ENCODE results near the gene TMEM213.
A peak's percentile ranks its signal among the peaks of the same experiment; 100 is the strongest.

Gene TMEM213

DNA sequence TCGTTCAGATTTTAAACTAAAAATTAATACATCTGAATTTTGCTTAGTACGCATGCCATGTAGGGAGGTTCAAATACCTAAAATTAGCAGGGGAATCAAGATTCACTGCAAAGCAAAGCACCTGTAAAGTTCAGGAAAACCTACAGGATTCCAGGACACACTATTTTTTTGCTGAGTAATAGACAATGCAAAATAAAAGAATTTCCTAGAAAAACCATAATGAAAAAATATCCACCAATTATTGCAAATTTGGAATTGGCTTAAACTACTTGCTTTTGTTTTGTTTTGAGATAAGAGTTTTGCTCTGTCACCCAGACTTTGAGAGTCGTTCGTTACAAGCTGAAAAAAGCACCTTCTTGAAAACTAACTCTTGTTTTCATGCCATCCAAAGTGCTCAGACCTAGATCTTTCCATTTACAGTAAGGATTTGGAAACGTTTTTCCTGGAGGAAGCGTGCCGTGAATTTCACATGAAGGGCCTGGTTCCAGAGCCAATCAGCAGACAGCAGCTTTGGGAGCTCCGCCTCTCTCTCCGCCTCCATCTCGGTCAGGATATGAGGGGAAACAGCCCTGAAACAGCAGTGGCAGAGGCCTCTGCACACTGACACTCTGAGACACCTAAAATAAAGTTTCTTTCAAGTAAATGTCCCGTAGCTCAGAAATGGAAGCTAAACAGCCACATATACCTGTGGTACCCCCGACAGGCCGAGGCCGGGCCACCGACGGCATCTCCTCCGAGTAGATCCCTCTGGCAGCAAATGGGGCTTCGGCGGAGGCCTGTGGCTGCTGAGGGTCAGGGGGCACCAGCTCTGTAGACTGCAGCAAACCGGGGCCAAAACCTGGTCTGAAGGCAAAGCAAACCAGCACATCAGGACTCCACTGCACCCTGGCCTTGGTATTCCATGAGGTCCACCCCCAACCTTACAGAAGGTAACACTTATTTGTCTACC, 46.1 kb downstream of the TMEM213 start:
- no peak for DNase-seq

DNA sequence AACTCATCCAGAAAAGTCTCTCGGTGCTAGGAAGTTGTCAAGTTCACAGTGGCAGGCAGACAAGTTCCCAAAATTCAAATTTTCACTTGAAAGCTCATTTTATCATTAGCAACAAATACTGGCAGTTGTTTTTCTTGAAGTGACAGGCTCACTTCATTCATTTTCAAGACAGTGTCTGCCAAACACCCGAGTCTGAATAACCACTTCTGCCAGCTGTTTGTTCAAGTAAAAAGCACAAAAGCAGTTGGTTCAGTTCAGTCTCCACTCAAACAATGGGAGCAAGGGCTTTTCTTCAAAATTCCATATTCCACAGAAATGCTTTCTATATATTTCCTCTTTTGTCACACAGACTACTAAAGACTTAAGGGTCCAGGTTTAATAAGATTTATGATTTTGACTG, 47.9 kb downstream of the TMEM213 start:
- no peak for DNase-seq

DNA sequence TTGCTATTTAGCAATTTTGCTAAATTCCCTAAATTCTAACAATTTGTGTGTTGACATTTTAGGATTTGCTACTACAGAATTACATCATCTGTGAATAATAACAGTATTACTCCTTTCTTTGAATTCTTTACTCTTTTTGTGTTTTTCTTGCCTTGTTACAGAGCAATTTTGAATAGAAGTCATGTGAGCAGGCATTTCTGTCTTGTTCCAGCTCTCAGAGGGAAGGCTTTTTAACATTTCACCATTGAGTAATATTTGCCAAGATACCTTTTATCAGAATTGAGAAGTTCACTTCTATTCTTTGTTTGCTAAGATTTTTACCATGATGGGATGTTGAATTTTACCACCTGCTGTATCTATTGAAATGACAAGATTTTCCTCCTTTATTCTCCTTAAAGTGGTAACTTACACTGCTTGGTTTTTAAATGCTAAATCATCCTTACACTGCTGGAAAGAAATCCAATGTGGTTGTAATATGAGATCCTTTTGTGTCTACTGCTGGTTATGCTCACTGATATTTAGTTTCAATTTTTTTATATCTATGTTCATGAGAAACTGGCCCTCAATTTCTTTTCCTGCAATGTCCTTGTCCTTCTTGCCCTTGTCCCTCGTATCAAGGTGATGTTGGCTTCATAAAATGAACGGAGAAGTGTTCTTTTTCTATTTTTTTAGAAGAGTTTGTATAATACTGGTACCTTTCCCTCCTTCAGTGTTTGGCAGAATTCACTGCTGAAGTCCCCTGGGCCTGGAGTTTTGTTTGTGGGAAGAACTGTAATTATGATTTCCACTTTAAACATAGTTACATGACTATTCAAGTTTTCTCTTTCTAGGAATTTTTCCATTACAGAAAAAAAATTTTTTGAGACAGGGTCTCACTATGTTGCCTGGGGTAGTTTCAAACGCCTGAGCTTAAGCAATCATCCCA, 50.5 kb downstream of the TMEM213 start:
- DNase-seq = no peak

- DNase-seq = no peak
Measured at GRCh38 chr7:138849701-138850100, 51.9 kb downstream of the TMEM213 start.

DNA sequence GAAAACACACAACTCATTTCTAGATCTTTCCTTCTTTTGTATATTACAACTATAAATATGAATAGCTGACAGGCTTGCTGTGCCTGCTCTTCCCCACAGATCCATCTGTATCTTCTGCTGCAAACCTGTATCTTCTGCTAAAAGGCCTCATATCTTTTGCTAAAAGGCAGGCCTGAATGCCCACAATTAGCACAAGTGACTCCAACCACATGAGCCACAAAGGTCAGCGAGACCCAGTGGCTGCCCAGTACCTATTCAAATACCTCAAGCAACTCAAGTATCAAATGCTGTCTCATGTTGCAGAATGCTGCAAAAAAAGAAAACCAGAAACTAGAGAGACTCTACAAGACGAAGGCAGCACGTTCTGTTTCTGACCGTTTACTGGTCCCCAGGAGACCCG, 54.7 kb downstream of the TMEM213 start:
- DNase-seq = no peak

- DNase-seq = no peak
Measured at GRCh38 chr7:138853448-138853847, 55.7 kb downstream of the TMEM213 start.

GRCh38 chr7:138854115-138854645, 56.4 kb downstream of the TMEM213 start:
- no peak for DNase-seq

- no peak for DNase-seq
Measured at GRCh38 chr7:138857728-138858127, 59.9 kb downstream of the TMEM213 start.

GRCh38 chr7:138861051-138861450, 63.3 kb downstream of the TMEM213 start:
- no peak for DNase-seq

GRCh38 chr7:138863931-138864330, 66.1 kb downstream of the TMEM213 start:
- DNase-seq = no peak

- DNase-seq = no peak
Measured at GRCh38 chr7:138864667-138865066, 66.9 kb downstream of the TMEM213 start.

GRCh38 chr7:138865843-138866242, 68.0 kb downstream of the TMEM213 start:
- DNase-seq = peak; percentile 25

DNA sequence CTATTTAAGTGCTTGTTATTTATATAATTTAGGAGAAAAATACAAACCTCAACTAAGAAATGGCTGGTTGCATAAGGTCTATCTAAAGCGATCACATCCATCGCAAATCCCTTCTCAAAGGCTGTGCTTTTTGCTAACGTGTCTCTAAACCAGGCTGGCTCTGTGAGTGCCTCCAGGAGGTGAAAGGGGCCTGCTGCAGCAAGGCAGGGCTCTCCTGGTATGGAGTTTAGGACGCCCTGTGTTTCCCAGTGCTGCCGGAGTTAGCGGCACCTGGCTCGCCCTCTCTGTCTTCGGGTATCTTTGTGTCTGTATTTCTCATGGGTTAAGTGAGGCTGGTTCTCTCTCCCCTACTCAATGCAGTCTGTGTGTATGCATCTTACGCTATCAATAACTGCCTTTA, 68.6 kb downstream of the TMEM213 start:
- DNase-seq = no peak

GRCh38 chr7:138867744-138868143, 70.0 kb downstream of the TMEM213 start:
- no peak for DNase-seq

DNA sequence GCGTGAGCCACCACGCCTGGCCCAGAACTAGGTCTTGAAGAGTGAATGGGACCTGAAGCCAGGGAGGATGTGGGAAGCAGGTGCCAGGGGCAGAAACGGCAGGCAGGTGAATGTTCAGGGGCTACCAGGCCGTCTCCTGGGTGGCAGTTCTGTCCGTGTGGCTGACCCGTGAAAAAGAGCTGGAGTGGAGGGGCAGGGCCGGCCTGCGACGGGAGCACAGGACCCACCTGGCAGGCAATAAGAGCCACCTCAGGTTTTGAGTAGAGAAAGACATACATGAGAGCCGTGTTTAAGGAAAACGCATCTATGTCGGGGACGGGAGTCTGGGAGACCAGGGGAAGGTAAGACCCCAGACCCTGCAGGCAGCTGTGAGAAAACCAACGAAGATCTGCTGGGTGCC, 70.9 kb downstream of the TMEM213 start:
- no peak for DNase-seq

GRCh38 chr7:138869353-138869752, 71.6 kb downstream of the TMEM213 start:
- DNase-seq = no peak

DNA sequence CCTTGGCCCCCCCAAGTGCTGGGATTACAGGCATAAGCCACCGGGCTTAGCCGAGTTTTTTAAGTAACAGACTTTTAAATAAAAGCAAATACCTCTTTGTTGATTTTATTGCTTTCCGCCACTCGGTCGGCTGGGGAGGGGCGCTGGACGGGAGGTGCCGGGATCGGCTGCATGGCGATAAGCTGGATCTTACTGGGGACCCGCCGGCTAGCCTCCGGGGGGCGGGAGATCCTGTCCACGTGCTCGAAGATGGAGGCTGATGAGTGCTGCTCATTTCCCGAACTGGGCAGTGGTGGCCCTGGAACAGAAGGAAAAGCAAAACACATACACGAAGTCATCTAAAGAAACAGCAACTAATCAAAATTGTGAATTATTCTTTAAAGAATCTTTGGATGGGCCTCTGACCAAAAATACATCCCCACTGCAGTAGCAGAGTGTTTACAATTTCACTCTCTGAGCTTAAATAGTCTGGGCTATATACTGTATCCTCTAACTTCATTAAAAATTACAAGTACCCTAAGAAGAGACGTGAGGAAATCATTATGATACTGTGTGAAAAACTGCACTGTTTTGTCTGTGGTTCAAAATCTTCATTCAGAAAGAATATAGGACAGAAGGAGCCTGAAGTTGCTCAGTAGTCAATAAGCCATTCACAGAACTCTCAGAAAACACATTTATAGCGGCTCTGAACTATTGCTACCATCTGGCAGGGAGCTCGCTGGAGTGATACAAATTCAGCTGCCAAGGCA, 73.4 kb downstream of the TMEM213 start:
- no peak for DNase-seq

- DNase-seq = no peak
Measured at GRCh38 chr7:138871814-138872090, 74.0 kb downstream of the TMEM213 start.

DNA sequence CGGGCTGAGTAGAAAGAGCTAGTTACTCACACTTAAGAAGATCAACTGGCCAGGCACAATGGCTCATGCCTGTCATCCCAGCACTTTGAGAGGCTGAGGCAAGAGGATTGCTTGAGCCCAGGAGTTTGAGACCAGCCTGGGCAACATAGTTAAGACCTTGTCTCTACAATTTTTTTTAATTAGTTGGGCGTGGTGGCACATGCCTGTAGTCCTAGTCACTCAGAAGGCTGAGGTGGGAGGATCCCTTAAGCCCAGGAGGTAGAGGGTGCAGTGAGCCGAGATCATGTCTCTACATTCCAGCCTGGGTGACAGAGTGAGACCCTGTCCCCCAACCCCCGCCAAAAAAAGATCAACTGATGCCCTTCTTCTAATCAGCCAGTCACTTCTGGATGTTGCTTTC, 74.8 kb downstream of the TMEM213 start:
- DNase-seq = no peak

GRCh38 chr7:138873220-138873892, 75.6 kb downstream of the TMEM213 start:
- DNase-seq = no peak

DNA sequence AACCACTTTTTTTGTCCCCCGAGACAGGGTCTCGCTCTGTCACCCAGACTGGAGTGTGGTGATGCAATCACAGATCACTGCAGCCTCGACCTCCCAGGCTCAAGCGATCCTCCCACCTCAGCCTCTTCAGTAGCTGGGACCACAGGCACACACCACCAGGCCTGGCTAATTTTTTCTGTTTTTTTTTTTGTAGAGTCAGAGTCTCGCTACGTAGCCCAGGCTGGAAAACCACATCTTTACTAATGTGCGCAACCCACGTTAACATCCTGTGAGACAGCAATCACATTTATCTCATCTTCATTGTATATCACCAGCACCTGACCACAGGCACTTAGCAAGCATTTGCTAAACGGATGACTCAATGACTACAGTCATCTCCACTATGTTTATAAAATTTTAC, 78.0 kb downstream of the TMEM213 start:
- peak; percentile 28 for DNase-seq

GRCh38 chr7:138876326-138876725, 78.5 kb downstream of the TMEM213 start:
- no peak for DNase-seq

Data from CD4-positive, alpha-beta T cell treated with Interferon gamma for 1 hour (primary cell).